OCI-LY1 (cell line): ENCODE data around the gene EWSR1.

ENCODE experiments used
- CTCF ChIP-seq: fragments of 200-600 bp; sonication (generic), shearing (Covaris generic); IDR thresholded peaks from 2 replicates; pipeline ENCODE4 v1.5.1; 2017; ENCODE audit warnings: mild to moderate bottlenecking, antibody characterized with exemption, low read length, moderate library complexity, mixed read lengths
- EZH2 ChIP-seq: fragments of 200-600 bp; sonication (generic), shearing (Covaris generic); IDR thresholded peaks from 2 replicates; pipeline ENCODE4 v1.8.0; 2017; ENCODE audit warnings: borderline replicate concordance, mixed run types, mild to moderate bottlenecking, antibody characterized with exemption, low read length, moderate library complexity, mixed read lengths

- TF ChIP-seq CTCF (no peak), EZH2 (no peak)
Measured at GRCh38 chr22:29314537-29315285, 46.6 kb downstream of the EWSR1 start.
